Fibroblast of upper back skin (primary cell): ENCODE results near the gene CBX6.

Experiments used
- DNase-seq: peaks from one replicate; pipeline ENCODE4 v3.0.0-alpha.2; 2013

The CBX6 gene

DNA sequence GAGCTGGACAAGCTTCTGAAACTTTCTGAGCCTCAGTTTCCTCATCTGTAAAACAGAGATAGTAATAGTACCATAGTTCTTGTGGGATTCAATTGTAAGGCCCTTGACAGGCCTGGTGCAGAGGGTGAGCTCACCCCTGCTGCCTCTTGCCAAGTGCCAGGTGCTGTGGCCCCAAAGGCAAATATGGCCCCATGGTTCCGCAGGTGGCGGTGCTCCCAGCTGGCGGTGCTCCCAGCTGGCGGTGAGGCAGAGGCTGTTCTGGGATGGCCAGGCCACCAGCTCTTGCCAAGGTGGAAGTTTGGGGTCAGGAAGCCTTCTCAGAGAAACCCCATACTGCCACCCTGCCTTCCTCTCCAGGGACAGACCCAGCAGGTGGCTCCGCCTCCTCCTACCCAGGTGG, 37.0 kb downstream of the CBX6 start:
- no peak for DNase-seq

DNA sequence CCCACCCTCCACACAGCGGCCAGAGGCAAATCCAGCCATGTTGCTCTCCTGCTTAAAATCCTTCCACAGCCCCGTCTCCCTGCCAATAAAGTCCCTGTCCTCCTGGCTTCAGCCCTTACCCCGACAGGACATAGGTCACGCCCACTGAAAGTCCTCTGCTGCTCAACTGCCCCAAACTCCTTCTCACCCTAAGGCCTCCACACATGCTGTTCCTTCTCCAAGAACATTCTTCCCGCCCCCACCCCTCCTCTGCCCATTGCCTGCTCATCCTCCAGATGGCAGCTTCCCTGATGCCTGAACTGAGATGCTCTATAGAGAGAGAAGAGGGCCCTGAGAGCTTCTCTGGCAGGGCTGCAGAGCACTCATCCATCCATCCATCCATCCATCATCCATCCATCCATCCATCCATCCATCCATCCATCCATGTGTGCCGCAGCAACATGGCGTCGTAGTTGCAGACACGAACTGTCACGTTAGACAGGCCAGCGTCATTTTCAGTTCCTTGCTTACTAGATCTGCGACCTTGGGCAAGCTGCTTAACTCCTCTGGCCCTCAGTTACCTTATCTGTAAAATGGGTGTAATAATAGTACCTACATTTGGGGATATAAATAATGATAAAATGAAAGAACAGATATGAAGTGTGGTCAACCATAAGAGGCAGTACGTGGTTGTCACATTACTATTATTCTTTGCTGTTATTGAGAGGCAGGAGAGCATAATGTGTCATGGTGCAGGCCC, 37.6 kb downstream of the CBX6 start:
- no peak for DNase-seq

DNA sequence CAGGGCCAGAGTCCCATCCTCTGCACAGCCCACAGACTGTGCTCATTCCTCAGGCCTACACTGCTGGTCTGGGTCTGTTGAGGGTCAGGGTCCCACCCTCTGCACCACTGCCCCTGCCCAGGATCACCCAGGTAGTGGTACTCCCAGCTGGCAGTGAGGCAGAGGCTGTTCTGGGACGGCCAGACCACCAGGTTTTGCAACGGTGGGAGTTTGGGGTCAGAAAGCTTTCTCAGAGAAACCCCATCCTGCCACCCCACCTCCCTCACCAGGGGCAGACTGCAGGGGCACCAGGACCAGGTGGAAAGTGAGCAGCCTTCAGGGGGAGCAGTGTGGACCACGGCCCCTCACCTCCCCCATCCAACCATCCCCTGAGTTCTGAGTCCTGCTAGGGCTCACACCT, 39.0 kb downstream of the CBX6 start:
- DNase-seq, result no peak

DNA sequence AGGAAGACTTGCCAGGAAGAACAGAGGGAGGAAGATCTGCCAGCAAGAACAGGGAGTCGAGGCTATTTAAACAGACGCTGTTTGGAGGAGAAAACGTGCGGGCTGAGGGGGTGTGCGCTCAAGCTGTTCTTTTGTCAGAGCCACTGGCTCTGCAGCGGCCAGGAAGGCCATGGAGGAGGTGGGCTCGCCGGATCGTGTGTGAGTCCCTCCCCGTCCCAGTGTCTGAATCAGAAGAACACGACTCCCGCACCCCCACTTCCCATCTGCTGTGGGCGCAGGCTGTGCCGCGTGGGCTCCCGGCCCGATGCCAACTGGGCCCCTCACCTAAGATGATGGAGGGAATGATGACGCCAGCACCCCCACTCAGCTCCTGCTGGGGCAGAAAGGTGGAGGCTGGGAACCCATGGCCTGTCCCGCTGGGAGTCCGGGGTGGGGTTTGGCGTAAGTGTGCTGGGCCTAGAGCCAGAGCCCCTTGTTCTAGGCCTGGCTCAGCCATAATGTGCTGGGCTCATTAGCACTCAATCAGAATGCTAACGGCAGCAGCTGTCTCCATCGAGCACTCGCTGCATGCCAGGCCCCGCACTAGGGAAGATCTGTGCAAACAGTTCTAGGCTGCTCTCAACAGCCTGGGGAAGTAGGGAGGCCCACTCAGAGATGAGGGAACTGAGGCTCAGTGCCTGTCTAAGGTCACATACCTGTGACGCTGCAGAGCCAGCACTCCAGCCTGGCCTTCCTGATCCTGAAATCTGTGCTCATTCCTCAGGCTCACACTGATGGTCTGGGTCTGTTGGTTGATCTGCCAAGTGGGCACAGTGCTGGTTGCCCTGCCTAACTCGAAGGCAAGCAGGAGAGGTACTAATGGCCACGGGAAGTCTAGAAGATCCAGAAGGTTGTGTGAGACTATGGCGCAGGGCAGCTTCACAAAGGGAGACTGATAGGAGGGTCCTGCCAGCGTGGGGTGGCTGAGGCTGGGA, 39.7 kb downstream of the CBX6 start:
- DNase-seq, result no peak

DNA sequence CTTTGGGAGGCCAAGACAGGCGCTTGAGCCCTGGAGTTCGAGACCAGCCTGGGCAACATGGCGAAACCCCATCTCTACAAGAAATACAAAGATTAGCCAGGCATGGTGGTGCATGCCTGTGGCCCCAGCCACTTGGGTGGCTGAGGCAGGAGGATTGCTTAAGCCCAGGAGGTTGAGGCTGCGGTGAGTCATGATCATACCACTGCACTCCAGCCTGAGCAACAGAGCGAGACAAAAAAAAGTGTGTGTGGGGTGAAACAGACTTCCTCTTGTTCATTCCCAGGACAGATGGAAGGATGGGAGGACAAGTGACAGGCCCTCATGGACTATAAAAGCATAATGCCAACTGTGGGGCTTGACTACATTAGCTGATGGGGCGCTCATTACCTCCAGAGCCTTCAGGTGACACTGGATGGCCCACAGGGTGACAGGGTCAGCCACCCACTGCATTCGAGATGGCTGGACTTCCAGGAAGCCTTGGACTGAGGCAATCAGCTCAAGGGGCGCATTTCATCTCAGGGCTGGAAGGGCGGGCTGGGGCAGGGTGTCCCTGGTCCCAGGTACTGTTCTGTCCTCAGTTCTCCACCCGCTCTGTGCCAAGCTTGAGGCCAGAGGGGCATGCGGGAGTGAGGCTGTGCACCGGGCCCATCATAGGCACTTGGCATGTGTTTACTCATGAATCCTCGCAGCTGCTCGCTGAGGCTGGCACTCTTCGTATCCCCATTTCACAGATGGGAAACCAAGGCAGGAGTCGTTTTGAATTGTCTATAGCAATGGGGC, 40.7 kb downstream of the CBX6 start:
- peak; percentile 55 for DNase-seq

DNA sequence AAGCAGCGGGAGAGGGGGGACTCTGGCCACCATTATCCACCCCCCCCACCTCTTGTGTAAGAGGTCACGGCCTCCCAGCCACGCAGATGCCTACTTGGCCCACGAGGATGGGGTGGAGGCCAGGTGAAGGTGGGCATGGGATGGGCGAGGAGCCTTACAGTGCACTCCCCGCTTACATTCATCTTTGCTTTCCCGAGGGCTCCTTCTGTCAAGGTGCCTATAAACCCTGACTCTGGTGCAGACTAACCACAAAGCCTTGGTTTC, 41.2 kb downstream of the CBX6 start:
- DNase-seq, result no peak

DNA sequence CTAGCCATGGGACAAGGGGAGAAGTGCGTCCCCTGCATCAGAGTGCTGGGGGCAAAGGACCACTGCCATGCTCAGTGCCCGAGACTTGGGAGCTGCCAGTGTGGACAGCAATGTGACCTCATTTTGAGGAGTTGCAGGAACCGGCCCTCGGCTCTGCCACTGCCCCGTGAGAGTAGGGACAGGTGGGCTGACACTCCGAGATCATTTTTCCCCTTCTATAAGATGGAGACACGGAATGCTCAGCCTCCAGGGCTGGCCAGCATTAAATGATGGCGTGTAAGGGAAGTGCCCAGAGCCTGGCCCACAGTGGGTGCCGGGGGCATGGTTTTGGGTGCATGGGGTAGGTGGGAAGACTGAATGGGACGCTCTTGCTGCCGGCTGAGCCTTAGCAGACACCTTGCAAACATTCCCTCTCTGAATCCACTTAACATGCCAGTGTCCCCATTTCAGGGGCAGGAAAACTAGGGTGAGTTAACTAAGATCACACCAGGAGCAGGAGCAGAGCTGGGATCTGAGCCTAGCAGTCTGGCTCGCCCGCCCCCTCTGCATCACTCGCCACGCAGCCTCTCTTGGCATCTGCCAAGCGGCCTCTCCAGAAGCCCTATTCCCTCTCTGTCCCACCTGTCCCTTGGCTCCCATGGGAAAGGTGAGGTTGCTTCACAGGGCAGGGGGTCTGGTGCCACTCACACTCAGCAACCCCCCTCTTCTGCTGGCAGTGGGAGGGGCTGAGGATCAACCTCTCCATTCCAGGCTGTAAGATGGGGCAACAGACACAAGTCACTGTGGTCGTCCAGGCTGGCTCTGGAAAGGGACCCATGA, 41.8 kb downstream of the CBX6 start:
- DNase-seq, result no peak

DNA sequence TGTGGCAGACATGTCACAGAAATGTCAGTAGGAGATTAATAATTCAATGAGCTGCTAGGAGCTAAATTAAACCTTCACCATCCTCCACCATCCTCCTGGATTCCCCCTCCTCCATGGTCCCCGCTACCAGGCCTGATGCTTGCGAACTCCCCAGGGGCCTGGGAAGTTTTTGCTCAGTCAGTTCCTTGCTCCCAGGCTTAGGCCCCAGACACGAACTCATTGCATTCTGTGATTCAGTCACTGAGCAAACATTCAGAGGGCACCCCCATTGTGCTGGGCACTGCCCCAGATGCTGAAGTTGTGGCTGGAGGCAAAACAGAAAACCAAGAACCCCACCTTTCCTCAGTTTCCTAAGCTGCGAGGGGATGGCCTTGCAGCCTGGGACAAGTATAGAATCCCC, 42.5 kb downstream of the CBX6 start:
- no peak for DNase-seq

DNA sequence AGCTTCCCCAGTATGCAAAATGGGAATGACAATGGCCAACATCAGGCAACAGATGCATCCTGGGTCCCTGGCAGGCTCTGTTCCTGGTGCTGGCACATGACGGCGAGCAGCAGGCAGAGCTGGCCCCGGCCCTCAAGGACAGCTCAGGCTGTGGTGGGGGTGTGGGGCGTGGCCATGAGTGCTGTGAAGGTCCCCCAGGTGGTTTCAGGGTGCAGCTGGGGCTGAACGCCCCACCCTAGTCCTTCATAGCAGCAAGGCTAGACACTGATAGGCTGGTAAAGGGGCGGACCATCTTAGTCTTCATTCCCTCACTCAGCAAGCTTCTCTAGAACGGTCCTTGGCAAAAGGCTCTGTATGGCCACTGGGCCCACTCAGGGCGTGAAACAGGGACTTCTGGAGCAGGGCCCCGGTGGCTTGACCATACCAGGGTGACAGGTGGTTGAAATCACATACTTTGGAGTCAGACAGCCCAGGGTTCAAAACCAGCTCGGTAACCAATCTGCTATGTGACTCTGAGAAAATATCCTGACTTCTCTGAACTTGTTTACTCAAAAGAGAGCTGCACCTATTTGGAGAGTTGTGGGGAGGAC, 43.3 kb downstream of the CBX6 start:
- DNase-seq, result no peak

DNA sequence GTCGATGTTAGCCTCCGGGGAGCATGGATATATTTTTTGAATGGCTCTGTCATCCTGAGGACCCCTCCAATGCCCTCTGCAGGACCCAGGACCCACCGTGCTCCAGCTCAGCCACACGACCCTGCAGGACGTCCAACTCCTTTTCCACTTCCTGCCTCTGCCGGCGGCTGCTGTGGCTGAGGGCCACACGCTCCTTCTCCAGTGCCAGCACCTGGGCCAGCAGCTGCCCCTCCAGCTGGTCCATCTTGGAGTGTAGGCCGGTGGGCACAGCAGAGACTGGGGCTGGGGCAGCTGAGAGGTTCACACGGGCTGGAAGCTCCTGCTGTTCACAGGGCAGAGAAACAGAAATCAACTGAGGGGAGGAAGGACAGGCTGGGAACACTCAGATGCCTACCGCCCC, 43.8 kb downstream of the CBX6 start:
- DNase-seq, result no peak

DNA sequence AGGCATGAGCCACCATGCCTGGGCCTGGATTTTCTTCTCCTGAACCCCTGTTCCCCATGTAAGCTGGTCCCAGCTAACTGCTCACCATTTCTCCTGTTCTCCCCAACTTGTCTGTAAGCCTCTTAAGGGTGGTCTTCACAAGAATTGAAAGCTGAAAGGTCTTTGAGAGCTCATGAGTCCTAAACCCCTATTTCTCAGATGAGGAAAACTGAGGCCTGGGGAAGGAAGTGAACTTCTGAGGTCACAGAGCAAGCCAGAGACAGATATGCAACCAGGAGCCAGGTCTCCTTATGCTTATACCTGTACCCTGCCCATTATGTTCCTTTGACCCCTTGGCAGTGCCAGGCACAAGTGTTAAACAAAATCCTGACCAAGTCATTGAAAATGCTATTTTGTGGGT, 44.5 kb downstream of the CBX6 start:
- DNase-seq, result no peak

DNA sequence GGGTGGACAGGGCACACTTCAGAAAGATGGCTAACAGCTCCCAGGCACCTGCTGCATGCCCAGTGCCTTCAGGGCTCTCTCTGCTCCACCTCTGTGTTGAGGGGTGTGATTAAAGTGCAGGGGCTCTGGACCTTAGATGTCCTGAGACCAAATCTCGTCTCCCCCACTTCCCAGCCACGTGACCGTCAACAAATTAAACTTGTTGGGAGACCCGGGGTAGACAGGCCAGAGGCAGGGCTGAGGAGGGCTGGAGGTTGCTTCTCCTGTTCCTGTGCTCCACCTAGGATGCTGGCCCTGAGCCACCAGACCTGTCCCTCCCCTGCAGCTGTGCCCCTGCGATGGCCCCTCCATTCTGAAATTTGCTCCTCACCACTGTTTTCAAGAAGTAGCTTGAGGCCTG, 45.2 kb downstream of the CBX6 start:
- DNase-seq, result no peak

DNA sequence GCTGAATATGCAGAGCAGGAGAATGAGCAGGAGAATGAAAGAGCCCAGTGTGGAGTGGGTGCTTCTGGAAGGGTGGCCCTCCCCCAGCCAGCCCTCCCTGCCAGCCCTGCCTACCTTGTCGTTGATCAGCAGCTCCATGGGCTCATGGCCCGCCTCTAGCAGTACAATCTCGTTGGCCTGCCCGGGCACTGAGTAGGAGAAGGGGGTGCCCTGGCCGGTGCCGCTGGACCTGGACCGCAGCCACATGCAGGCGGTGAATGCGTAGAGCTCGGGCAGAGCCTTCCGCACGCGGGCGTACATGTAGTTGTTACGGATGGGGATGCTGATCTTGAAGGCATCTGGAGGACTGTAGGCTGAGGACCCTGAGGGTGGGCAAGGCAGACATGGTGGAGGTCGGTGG, 45.6 kb downstream of the CBX6 start:
- no peak for DNase-seq

DNA sequence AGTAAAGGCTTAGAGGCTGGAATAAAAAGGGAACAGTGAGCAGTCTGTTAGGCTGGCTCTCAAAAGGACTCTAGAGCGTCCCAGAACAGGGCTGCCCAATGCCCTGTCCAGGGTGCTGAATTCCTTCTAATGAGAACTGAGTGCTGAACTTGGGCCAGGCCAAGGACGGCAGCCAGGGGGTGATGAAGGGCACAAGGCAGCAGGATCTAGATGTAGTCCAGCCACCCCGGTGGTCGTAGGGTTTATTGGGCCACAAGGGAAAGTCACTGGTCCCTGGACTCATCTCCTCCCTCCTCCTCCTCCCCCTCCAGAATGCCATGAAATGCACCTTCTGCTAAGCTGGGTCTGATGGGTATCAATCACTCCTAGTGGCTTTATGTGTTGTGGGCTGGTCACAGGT, 47.4 kb downstream of the CBX6 start:
- DNase-seq, result peak; percentile 73

DNA sequence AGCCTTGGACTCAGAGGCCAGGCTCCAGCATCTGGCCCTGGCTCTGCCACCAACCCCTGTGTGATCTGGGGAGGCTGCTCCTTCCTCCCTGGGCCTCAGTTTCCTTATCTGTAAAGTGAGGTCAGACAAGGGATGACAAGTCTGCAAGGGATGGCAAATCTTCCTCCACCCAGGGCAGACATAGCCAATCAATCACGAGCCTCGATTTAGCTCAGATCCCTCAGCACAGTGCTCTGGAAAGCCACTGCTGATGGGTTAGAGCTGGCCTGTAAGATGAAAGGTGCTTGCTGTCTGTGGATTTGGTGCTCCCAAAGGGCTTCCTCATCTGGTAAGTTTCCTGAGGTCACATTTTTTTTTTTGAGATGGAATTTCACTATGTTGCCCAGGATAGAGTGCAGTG, 48.4 kb downstream of the CBX6 start:
- no peak for DNase-seq

DNA sequence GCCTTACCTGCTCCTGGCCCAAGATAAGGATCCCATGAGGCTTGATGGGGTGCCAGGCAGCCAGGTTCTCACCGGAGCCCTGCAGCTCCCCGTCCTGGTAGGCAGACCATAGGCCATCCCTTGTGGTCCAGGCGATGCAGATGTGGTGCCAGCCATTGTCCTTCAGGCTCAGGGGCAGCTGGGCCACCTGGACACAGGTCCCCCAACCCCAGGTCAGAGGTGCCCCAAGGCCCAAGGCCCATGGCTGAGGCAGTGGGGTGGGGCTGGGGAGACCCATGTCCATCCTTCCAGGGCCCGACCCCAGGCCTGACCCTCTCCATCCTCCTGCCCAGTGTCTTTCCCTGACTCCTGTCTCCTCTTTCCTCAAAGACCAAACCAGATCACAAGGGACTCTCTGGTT, 48.9 kb downstream of the CBX6 start:
- no peak for DNase-seq

DNA sequence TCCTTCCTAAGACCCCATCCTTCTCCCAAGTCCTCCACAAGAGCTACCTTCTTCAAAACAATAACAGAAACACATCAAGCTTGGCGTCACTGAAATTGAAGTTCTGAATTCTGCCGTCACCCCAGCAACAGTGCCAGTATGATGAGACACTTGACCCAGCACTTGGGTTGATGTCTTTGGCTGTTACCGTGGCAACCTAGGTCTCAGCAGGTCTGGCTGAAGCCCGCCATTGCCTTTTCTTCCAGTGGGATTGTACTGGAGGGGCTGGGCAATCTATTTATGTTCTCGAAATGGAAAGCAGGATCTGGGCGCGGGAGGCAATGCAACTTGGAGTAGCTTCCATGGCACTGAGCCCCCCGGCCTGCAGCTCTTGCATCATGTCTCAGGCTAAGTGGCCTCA, 52.0 kb downstream of the CBX6 start:
- no peak for DNase-seq

DNA sequence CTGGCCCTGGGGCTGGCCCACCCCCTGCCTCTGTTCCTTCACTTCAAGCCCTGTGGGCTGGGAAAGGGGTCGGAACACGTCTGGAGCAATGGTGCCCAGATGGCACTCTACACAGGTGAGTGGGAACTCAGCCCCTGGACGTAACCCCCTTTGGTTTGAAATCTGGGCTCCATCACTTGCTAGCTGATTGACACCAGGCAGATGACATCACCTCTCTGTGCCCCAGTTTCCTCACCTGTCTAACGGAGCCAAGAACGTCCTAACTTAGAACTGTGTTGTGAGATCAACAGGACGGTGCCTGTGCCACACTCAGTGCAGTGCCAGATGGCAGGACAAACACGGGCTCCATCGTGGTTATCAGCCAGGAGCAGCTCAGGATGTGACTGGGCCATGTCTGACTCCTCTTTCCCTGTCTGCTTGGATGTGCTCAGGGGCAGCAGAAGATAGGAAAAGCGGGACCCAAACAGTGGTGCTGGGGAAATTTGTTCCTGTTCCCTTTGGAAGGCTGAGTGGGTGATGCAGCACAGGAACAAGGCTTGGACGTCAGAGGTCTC, 52.6 kb downstream of the CBX6 start:
- DNase-seq, result no peak

DNA sequence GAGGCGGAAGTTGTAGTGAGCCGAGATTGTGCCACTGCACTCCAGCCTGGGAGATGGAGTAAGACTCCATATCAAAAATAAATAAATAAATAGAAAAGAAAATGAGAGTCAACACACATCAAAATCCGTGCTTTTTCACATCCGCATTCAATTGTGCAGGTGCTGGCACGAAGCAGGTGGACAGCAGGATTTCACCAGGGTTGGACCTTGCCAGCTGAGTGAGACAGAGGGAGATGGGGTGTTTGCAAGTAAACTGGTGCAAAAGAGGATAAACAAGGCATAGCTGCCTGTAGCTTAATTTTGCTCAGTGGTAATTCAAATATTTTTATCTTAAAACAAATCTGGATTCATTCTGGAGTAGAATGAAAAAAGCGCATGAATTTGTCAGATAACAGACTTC, 54.8 kb downstream of the CBX6 start:
- DNase-seq, result no peak

DNA sequence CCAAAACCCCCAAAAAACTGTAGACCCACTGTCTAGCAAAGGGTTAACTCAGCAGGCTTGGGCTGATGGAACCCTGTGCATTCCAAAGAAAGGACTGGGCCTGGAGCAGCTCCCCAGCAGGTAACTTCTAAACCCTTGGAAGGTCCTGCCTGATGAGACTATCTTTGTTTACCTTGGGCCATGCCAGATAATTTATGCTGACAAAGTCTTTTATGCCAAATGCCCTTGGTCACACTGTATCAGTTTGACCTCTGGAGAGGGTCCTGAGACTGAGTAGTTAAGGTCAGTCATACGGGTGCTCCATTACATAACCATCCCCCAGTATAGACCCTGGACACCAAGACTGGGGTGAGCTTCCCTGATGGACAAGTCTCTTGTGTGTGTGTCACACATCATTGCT, 56.2 kb downstream of the CBX6 start:
- DNase-seq, result no peak
